Measurements from ENCODE around the gene ZNF816. TPM values are rescaled to one million over a fixed set of nuclear protein-coding genes. Genes with fewer than 3 reads are reported as not detected.
A peak's percentile ranks its signal among the peaks of the same experiment; 100 is the strongest.
"Not testable (repeated sequence)": the region's sequence is repeated elsewhere in the genome, so short reads cannot be mapped to it uniquely, and the experiment has no call there.

The ZNF816 gene
- total RNA-seq, 1 donor from 2014 or later: 9.8 TPM

DNA sequence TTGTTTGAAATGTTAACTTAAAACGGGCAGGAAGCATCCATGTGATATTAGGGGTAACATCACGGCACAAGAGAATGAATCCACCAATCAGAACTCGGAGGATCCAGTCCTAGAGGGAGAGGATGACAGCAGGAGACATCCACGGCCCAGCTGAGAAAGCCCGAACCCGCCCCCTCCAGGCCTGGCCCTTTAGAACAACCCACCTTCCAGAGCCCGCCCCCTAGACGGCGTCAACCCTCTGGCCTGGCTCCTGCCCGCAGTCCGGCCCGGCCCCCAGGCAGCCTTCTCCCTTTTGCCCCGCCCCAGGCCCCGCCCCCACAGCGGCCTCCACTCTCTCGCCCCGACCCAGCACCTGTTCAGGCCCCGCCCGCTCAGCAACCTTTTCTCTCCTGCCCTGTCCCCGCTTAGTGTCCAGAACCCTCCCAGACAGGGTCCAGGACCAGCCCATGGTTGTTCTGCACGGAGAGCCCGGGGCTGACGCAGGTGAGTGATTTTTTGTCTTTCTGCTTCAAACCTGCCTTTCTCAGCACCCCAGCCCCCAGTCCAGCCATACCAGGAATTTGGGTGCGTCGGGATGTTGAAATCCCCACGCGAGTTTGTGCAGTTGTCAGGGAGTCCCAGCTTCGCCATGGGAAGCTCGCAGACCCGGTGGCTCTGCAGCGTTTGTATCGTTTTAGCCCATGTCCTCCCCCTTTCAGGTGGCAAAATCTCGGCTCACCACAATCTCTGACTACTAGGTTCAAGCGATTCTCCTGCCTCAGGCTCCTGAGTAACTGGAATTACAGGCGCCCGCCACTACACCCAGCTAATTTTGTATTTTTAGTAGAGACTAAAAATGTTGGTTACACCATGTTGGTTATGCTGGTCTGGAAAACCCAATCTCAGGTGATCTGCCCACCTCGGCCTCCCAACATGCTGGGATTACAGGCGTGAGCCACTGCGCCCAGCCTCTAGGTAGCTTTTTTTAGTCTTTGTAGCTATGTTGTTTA is 16.1 kb downstream of the ZNF816 start:
- peaks cover 11% of the 10 kb centered on the region for H3K36me3 ChIP-seq
- H3K4me1 ChIP-seq: peaks cover 6% of the 10 kb centered on the region
- no peaks in the 10 kb centered on the region for H3K27me3 ChIP-seq
- peak overlapping the region; percentile 11 for H3K4me3 ChIP-seq
- DNase-seq (peak; percentile 93), ATAC-seq (peak; percentile 87)
- peak overlapping the region; percentile 7 for H3K27ac ChIP-seq
- TF ChIP-seq, protein P1, sequence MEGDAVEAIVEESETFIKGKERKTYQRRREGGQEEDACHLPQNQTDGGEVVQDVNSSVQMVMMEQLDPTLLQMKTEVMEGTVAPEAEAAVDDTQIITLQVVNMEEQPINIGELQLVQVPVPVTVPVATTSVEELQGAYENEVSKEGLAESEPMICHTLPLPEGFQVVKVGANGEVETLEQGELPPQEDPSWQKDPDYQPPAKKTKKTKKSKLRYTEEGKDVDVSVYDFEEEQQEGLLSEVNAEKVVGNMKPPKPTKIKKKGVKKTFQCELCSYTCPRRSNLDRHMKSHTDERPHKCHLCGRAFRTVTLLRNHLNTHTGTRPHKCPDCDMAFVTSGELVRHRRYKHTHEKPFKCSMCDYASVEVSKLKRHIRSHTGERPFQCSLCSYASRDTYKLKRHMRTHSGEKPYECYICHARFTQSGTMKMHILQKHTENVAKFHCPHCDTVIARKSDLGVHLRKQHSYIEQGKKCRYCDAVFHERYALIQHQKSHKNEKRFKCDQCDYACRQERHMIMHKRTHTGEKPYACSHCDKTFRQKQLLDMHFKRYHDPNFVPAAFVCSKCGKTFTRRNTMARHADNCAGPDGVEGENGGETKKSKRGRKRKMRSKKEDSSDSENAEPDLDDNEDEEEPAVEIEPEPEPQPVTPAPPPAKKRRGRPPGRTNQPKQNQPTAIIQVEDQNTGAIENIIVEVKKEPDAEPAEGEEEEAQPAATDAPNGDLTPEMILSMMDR (IDR thresholded peaks at IDR 0.05): no peak
- peaks cover 35% of the 10 kb centered on the region for H3K9me3 ChIP-seq
- intact Hi-C loops (cut with DNase I): no loop called here

DNA sequence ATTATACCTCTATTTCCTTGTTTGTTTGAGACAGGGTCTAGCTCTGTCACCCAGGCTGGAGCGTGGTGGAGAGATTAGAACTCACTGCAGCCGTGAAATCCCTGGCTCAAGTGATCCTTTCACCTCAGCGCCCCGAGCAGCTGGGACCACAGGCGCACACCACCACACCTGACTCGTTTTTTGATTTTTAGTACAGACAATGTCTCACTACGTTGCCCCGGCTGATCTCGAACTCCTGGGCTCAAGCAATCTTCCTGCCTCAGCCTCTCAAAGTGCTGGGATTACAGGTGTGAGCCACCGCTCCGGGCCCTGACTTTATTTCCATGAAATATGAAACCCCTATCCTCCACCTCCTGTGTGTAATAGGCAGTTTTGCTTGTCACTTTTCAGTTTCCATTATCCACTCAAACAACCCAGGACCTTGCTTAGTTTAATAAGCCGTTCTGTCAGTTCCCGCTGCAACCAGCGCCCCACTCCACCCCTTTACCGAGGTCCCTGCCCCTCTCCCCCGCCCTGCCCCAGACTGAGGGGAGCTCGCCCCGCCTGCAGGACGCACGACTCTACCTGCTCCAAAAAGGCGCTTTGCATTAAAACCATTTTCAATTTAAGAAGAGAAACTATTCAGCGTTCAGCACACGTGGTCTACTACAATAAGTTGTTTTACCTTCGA is 16.9 kb downstream of the ZNF816 start:
- ATAC-seq (no peak), DNase-seq (no peak)
- Histone ChIP-seq H3K27ac (peak overlapping the region; percentile 55), H3K4me3 (no peak overlapping the region), H3K36me3 (peaks cover 3% of the 10 kb centered on the region), H3K4me1 (peaks cover 6% of the 10 kb centered on the region), H3K27me3 (no peaks in the 10 kb centered on the region), H3K9me3 (peaks cover 30% of the 10 kb centered on the region)
- intact Hi-C loops (cut with DNase I): no loop called here
- TF ChIP-seq, protein P1 (IDR thresholded peaks at IDR 0.05): no peak

DNA sequence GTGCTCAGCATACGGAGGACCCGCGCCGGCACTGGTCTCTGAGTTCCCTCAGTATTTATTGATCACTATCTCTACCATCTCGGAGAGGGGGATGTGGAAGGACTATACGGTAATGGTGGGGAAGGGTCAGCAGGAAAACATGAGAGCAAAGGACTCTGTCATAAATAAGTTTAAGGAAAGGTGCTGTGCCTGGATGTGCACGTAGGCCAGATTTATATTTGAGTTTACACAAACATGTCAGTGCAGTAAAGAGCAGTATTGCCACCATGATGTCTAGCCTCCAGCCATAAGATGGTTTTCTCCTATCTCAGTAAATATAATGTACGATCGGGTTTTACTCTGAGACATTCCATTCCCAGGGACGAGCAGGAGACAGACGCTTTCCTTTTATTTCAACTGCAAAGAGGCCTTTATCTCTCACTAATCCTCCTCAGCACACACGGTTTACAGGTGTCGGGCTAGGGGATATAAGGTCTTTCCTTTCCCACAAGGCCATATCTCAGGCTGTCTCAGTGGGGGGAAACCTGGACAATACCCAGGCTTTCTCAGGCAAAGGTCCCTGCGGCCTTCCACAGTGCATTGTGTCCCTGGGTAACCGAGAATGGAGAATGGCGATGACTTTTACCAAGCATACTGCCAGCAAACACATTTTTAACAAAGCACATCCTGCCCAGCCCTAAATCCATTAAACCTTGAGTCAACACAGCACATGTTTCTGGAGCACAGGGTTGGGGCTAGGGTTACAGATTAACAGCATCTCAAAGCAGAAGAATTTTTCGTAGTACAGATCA is 17.8 kb downstream of the ZNF816 start:
- ATAC-seq; DNase-seq; H3K4me3 ChIP-seq; H3K27me3 ChIP-seq; intact Hi-C loops (cut with DNase I); H3K36me3 ChIP-seq; H3K4me1 ChIP-seq: not testable (repeated sequence)
- Histone ChIP-seq H3K27ac (peak overlapping the region; percentile 42), H3K9me3 (peaks cover 24% of the 10 kb centered on the region)

DNA sequence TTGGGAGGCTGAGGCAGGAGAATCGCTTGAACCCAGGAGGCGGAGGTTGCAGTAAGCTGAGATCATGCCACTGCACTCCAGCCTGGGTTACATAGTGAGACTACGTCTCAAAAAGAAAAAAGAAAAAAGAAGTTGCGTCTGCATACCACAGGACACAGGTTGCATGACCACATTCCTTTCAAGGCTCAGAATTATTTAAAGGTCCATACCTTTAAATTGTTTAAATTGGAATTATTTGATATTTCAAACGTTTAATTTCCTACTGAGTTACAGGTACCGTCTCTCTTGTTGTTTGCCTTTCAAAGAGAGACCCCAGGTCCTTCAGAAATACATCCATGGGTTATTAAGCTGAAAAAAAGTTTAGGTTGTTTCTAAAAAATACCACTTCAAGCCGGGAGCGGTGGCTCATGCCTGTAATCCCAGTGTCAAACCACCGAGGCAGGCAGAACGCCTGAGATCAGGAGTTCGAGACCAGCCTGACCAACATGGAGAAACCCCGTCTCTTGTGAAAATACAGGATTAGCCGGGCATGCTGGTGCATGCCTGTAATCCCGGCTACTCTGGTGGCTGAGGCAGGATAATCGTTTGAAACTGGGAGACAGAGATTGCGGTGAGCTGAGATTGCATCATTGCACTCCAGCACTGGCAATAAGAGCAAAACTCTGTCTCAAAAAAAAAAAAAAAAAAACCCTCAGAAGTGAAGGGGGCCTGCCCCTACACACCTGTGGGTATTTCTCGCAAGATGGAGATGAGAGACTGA is 18.6 kb downstream of the ZNF816 start:
- no peak for DNase-seq
- TF ChIP-seq, protein P1 (IDR thresholded peaks at IDR 0.05): no peak
- no peaks in the 10 kb centered on the region for H3K27me3 ChIP-seq
- no peak overlapping the region for H3K4me3 ChIP-seq
- H3K27ac ChIP-seq: peak overlapping the region; percentile 85
- H3K9me3 ChIP-seq: peaks cover 15% of the 10 kb centered on the region
- H3K4me1 ChIP-seq: peaks cover 6% of the 10 kb centered on the region
- intact Hi-C loops (cut with DNase I): no loop called here
- H3K36me3 ChIP-seq: no peaks in the 10 kb centered on the region
- ATAC-seq: no peak

DNA sequence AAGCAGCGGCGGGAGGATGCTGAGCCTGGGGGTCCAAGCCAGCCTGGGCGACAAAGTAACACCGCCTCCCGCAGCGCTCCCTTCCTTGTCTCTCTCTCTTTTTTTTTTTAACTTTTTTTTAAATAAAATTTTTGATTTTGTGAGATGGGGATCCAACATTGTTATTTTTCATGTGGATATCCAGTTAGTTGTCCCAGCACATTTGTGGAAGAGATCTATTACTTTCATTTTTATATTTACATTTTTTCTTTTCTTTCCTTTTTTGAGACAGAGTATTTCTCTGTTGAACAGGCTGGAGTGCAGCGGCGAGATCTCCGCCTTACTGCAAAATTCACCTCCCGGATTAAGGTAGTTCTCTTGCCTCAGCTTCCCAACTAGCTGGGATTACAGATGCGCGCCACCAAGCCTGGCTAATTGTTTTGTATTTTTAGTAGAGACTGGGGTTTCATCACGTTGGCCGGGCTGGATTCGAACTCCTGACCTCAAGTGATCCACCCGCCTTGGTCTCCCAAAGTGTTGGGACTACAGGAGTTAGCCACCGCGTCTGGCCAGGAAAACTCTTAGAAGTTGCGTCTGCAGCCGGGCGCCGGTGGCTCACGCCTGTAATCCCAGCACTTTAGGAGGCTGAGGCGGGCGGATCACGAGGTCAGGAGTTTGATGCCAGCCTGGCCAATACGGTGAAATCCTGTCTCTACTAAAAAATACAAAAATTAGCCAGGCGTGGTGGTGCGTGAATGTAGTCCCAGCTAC is 19.4 kb downstream of the ZNF816 start:
- peaks cover 8% of the 10 kb centered on the region for H3K9me3 ChIP-seq
- H3K27ac ChIP-seq: peak overlapping the region; percentile 85
- no peaks in the 10 kb centered on the region for H3K36me3 ChIP-seq
- DNase-seq (no peak), ATAC-seq (no peak)
- intact Hi-C loops (cut with DNase I): no loop called here
- TF ChIP-seq, protein P1 (IDR thresholded peaks at IDR 0.05): no peak
- no peaks in the 10 kb centered on the region for H3K27me3 ChIP-seq
- H3K4me3 ChIP-seq: peak overlapping the region; percentile 83
- H3K4me1 ChIP-seq: peaks cover 6% of the 10 kb centered on the region

All from upper lobe of right lung (tissue), 1 donor.